ENCODE measurements around the gene CDC6. TPM values are rescaled to one million over a fixed set of nuclear protein-coding genes. Genes with fewer than 3 reads are reported as not detected.

The CDC6 gene, protein sequence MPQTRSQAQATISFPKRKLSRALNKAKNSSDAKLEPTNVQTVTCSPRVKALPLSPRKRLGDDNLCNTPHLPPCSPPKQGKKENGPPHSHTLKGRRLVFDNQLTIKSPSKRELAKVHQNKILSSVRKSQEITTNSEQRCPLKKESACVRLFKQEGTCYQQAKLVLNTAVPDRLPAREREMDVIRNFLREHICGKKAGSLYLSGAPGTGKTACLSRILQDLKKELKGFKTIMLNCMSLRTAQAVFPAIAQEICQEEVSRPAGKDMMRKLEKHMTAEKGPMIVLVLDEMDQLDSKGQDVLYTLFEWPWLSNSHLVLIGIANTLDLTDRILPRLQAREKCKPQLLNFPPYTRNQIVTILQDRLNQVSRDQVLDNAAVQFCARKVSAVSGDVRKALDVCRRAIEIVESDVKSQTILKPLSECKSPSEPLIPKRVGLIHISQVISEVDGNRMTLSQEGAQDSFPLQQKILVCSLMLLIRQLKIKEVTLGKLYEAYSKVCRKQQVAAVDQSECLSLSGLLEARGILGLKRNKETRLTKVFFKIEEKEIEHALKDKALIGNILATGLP
- total RNA-seq (under 1 TPM; 0.27 to 0.90 (median 0.42) TPM), polyA plus RNA-seq (1 to 10 TPM in 2 of 3 donors, under 1 TPM in 1; 0.86 to 2.5 (median 1.4) TPM)
- long read RNA-seq, donor 1: 0 reads
- long read RNA-seq, donor 2, full-length matches to known transcripts: 2 of 2 reads
- long read RNA-seq, donor 2, partial matches to known transcripts: 0 of 2 reads
- long read RNA-seq, donor 2, other reads (novel, unspliced or antisense): 0 of 2 reads

DNA sequence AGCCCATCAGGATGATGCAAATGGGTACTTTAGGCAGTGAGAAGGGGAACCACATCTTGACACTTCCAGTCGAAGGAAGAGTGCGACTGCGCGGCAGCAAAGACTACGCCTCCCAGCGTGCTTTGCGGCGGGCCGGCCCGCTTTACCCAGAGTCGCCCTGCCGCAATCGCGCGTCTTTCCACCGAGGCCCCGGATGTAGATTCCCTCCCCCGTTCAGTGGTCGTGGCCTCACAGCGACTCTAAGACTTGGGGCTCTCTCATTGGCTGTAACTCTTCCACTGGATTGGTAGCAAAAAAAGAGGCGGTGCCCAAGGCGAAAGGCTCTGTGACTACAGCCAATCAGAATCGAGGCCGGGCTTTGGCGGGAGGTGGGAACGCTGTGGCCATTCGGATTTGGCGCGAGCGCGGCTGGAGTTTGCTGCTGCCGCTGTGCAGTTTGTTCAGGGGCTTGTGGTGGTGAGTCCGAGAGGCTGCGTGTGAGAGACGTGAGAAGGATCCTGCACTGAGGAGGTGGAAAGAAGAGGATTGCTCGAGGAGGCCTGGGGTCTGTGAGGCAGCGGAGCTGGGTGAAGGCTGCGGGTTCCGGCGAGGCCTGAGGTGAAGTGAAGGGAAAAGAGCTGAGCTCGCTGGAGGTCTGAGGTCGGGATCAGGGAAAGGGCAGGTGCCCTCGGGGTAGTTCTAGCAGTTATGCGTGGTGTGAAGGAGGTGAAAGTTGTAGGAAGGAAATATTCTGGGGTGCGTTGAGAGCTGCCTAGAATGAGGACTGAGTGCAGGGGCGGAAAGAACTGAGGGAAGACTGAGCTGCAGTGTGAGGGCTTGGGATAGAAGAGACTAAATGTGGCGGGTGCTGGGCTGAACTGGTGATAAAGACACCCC, at the start of gene CDC6:
TSS of gene CDC6 (plus strand) at position 386 of the 876 bp plus-strand sequence. CDS start 1,542 bp downstream, outside the sequence.
- 0 to 1% (median 0%) methylated on average over 47 of the region's 47 CpGs for WGBS, 3 donors
- H3K27me3 ChIP-seq (ENCODE audit: insufficient read depth in 3 of 3, low read length in 2 of 3): no peaks in the 10 kb centered on the region
- H3K9me3 ChIP-seq: no peaks in the 10 kb centered on the region
- TF ChIP-seq, protein P1, sequence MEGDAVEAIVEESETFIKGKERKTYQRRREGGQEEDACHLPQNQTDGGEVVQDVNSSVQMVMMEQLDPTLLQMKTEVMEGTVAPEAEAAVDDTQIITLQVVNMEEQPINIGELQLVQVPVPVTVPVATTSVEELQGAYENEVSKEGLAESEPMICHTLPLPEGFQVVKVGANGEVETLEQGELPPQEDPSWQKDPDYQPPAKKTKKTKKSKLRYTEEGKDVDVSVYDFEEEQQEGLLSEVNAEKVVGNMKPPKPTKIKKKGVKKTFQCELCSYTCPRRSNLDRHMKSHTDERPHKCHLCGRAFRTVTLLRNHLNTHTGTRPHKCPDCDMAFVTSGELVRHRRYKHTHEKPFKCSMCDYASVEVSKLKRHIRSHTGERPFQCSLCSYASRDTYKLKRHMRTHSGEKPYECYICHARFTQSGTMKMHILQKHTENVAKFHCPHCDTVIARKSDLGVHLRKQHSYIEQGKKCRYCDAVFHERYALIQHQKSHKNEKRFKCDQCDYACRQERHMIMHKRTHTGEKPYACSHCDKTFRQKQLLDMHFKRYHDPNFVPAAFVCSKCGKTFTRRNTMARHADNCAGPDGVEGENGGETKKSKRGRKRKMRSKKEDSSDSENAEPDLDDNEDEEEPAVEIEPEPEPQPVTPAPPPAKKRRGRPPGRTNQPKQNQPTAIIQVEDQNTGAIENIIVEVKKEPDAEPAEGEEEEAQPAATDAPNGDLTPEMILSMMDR (IDR thresholded peaks at IDR 0.05): no peak
- DNase-seq: peak; percentile 99
- no peaks in the 10 kb centered on the region for H3K36me3 ChIP-seq (ENCODE audit: insufficient read depth in 1 of 2, low read depth in 1 of 2)
- H3K4me3 ChIP-seq: peak within 1 kb of the TSS; percentile 67
- peak; percentile 98 for ATAC-seq
- intact Hi-C loops (cut with DNase I): loop anchor here in 1 of 2 donors (5.0 kb wide), 2 partner anchors 70 to 85 kb away; partner anchors contain the start of gene WIPF2
- peaks cover 20% of the 10 kb centered on the region for H3K4me1 ChIP-seq
- no peak within 1 kb of the TSS for H3K27ac ChIP-seq

DNA sequence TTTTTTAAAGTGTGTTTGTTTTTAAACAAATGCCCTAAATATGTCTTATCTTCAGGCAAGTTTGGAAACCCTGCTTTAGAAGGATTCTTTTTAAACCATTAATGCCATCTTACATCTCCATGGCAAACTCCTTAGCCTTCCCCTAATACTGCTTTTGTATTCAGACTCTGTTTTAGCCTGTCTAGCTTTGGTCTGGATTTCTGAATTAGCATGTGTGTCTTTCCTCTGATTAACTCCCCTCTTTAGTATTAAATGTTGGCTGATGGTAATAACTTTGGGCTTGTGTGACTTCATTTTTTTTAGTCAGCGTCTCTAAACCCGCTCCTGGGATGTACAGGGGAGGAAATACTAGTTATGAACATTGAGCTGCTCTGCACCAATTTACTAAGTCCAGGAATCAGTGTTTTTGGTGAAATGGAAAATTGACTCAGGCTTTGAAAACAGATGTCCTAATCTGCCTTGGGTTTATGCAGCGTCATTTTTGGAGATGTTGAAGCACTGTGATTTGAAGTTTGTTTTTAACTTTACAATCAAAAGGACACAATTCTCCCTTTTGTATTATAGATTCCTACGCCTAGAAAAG, 46.3 kb upstream of the CDC6 start:
- TF ChIP-seq, protein P1 (IDR thresholded peaks at IDR 0.05): no peak
- no peaks in the 10 kb centered on the region for H3K4me1 ChIP-seq
- intact Hi-C loops (cut with DNase I): no loop called here
- ATAC-seq (no peak), DNase-seq (no peak)
- no peaks in the 10 kb centered on the region for H3K9me3 ChIP-seq
- 69 to 78% (median 71%) methylated on average over 4 of the region's 4 CpGs for WGBS, 3 donors
- no peak overlapping the region for H3K27ac ChIP-seq
- no peaks in the 10 kb centered on the region for H3K27me3 ChIP-seq (ENCODE audit: insufficient read depth in 3 of 3, low read length in 2 of 3)
- no peaks in the 10 kb centered on the region for H3K36me3 ChIP-seq (ENCODE audit: insufficient read depth in 1 of 2, low read depth in 1 of 2)
- no peak overlapping the region for H3K4me3 ChIP-seq

DNA sequence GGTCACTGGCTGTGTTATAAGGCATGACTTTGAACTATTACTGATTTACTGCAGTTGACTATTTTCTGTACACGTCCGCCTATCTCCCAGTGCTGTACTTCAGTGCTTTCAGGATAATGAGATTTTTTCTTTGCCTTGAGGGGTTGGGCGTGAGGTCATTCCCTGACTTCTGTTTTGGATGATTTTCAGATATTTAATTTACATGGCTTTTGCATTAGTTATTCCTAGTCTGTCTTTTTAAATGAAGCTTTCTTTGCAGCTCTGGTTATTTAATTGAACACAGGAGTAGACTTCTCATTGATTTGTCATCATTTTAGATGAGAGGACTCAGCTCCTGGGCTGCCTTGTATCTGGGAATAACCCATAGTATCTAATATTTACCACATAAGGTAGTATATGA, 44.9 kb upstream of the CDC6 start:
- 90 to 97% (median 92%) methylated on average over 3 of the region's 3 CpGs for WGBS, 3 donors

DNA sequence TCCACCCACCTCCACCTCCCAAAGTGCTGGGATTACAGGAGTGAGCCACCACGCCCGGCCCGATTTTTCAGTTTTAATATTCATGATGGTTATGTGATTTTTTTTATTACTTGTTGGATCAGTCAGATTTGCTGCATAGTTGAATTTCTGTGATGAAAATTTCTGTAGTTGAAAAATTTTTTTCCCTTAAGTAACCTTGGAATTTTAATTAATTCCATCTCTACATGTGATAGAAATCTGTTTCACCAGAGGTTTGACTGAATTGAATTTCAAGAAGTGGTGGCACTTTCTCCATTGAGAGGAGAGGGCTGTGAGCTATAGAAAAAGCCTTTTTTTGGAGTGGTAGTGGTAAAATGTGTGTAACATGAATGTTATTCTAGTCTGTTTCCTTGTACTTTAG, 43.9 kb upstream of the CDC6 start:
- no peaks in the 10 kb centered on the region for H3K36me3 ChIP-seq (ENCODE audit: insufficient read depth in 1 of 2, low read depth in 1 of 2)
- no peaks in the 10 kb centered on the region for H3K9me3 ChIP-seq
- TF ChIP-seq, protein P1 (IDR thresholded peaks at IDR 0.05): no peak
- no peaks in the 10 kb centered on the region for H3K27me3 ChIP-seq (ENCODE audit: insufficient read depth in 3 of 3, low read length in 2 of 3)
- no peak overlapping the region for H3K4me3 ChIP-seq
- DNase-seq: no peak
- H3K27ac ChIP-seq: no peak overlapping the region
- no peak for ATAC-seq
- H3K4me1 ChIP-seq: no peaks in the 10 kb centered on the region
- WGBS, 3 donors: 85 to 95% (median 86%) methylated on average over 3 of the region's 3 CpGs
- intact Hi-C loops (cut with DNase I): no loop called here

More for the DNA sequence above, 44.9 kb upstream of the CDC6 start:
- no peak overlapping the region for H3K4me3 ChIP-seq
- no peak overlapping the region for H3K27ac ChIP-seq
- no peaks in the 10 kb centered on the region for H3K36me3 ChIP-seq (ENCODE audit: insufficient read depth in 1 of 2, low read depth in 1 of 2)
- no peak for DNase-seq
- no peaks in the 10 kb centered on the region for H3K4me1 ChIP-seq
- no peaks in the 10 kb centered on the region for H3K27me3 ChIP-seq (ENCODE audit: insufficient read depth in 3 of 3, low read length in 2 of 3)
- H3K9me3 ChIP-seq: no peaks in the 10 kb centered on the region
- ATAC-seq: no peak
- TF ChIP-seq, protein P1 (IDR thresholded peaks at IDR 0.05): no peak
- intact Hi-C loops (cut with DNase I): no loop called here
